Measurements from ENCODE around the gene GSTO2. TPM values are rescaled to one million over a fixed set of nuclear protein-coding genes. Genes with fewer than 3 reads are reported as not detected.

Gene GSTO2
- total RNA-seq, 2 experiments from 2014 or later, result 2.3 to 2.6 TPM

DNA sequence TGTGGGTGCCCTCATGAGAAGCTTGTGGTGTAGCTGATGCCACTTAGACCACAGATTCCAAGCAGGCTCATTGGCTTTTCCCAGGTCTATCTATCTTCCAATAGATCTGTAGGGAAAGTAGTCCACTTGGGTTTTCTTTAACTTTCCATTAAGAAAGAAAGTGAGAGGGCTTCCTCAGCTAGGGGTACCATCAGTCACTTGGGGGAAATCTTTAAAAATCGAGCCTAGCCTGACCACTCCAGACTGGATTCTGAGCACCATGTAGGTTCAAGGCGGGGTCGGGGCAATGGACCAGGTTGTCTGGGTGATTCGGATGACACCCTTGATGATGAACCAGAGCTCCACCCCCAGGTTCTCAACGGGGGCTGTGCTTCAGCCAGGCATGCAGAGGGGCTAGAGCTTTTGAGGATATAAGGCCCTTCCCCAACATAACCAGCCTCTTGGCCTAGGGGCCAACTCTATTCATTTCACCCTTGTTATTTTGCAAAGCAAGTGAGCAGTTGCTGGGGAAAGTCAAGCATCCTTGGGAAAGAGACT, 42.3 kb downstream of the GSTO2 start:
- Mint-ChIP-seq H3K27ac (no peak overlapping the region), H3K36me3 (peaks cover 27% of the 10 kb centered on the region), H3K27me3 (no peaks in the 10 kb centered on the region), H3K4me3 (no peak overlapping the region), H3K4me1 (ENCODE audit: low read depth) (peaks cover 42% of the 10 kb centered on the region), H3K9me3 (no peaks in the 10 kb centered on the region)
- CTCF ChIA-PET, result interaction anchor here (1.5 to 13.2 kb wide), 4 partner anchors 7 to 42 kb away, joined by 4 to 186 read pairs (median 6); partner anchors contain the start of gene CFAP58
- POLR2A ChIA-PET, result no interaction called here
- DNase-seq, result no peak
- intact Hi-C loops (cut with micrococcal nuclease), result no loop called here

DNA sequence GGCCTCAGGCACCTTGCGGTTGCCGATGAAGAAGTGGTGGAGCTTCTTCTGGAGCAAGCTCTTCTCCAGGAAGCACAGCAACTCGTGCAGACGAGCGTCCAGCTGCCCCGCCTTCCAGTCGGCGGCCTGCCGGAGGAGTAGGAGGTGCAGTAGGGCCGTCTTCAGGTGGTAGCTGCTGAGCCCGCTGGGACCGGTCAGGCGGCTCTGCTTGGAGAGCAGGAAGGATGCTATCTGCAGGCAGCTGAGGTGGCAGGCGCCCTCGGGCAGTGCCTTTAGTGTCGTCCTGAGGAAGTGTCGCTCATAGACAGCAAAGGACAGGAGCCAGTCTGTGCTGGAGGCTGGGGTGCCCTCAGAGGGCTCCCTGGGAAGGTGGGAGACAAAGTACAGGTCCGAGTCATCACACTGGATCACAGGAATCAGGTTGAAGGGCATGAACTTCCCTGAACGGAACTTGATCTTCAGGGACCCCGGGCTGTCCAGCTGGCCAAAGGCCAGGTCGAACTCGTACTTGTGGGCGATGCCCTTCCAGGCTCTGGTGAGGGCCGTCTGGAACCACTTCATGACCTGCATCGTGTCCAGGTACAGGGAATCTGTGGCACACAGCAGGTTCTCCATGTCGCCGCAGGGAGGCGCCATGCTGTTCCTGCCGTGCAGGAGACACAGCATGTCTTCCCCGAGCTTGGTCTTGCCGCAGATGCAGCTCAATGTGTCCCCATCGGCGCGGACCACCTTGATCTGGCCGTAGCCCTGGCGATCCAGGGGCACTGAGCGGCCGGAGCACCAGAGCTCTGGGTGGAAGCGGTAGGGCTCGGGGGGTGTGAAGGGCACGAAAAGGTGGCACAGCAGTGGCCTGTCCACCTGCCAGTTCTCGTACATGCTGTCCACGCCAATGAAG, 45.9 kb downstream of the GSTO2 start:
- H3K4me1 Mint-ChIP-seq (ENCODE audit: low read depth), result peaks cover 28% of the 10 kb centered on the region
- H3K4me3 Mint-ChIP-seq, result no peak overlapping the region
- H3K27me3 Mint-ChIP-seq, result no peaks in the 10 kb centered on the region
- H3K27ac Mint-ChIP-seq, result no peak overlapping the region
- intact Hi-C loops (cut with micrococcal nuclease), result no loop called here
- ChIA-PET CTCF (interaction anchor here (0.6 to 13.2 kb wide), 4 partner anchors 9 to 39 kb away, joined by 3 to 186 read pairs (median 8); partner anchors contain the start of gene CFAP58), POLR2A (interaction anchor here (1.3 kb wide), 1 partner anchor 23 kb away, joined by 3 read pairs; the partner anchor contains the start of gene ITPRIP)
- no peaks in the 10 kb centered on the region for H3K9me3 Mint-ChIP-seq
- DNase-seq, result no peak
- peaks cover 30% of the 10 kb centered on the region for H3K36me3 Mint-ChIP-seq

GRCh38 chr10:104315486-104315921, 46.5 kb downstream of the GSTO2 start:
- DNase-seq, result no peak
- Mint-ChIP-seq H3K36me3 (peaks cover 30% of the 10 kb centered on the region), H3K27ac (no peak overlapping the region), H3K4me3 (no peak overlapping the region), H3K9me3 (no peaks in the 10 kb centered on the region), H3K4me1 (ENCODE audit: low read depth) (peaks cover 27% of the 10 kb centered on the region), H3K27me3 (no peaks in the 10 kb centered on the region)
- intact Hi-C loops (cut with micrococcal nuclease), result no loop called here
- CTCF ChIA-PET, result interaction anchor here (0.9 to 2.5 kb wide), 3 partner anchors 10 to 41 kb away, joined by 4 to 12 read pairs (median 4); no protein-coding TSS in a partner anchor
- POLR2A ChIA-PET, result no interaction called here

- ChIA-PET POLR2A (no interaction called here), CTCF (interaction anchor here (0.9 to 1.0 kb wide), 3 partner anchors 25 to 42 kb away, joined by 3 to 4 read pairs (median 4); no protein-coding TSS in a partner anchor)
- Mint-ChIP-seq H3K27ac (no peak overlapping the region), H3K36me3 (peaks cover 24% of the 10 kb centered on the region), H3K4me1 (ENCODE audit: low read depth) (peaks cover 34% of the 10 kb centered on the region), H3K27me3 (no peaks in the 10 kb centered on the region), H3K9me3 (no peaks in the 10 kb centered on the region), H3K4me3 (no peak overlapping the region)
- DNase-seq, result no peak
- intact Hi-C loops (cut with micrococcal nuclease), result no loop called here
These were observed 47.5 kb downstream of the GSTO2 start for GRCh38 chr10:104316321-104317099.

GRCh38 chr10:104317269-104317710, 48.3 kb downstream of the GSTO2 start:
- H3K36me3 Mint-ChIP-seq, result peaks cover 21% of the 10 kb centered on the region
- H3K4me1 Mint-ChIP-seq (ENCODE audit: low read depth), result peaks cover 39% of the 10 kb centered on the region
- CTCF ChIA-PET, result no interaction called here
- no peaks in the 10 kb centered on the region for H3K9me3 Mint-ChIP-seq
- intact Hi-C loops (cut with micrococcal nuclease), result no loop called here
- no peak overlapping the region for H3K4me3 Mint-ChIP-seq
- DNase-seq, result no peak
- no peaks in the 10 kb centered on the region for H3K27me3 Mint-ChIP-seq
- no peak overlapping the region for H3K27ac Mint-ChIP-seq
- POLR2A ChIA-PET, result no interaction called here

DNA sequence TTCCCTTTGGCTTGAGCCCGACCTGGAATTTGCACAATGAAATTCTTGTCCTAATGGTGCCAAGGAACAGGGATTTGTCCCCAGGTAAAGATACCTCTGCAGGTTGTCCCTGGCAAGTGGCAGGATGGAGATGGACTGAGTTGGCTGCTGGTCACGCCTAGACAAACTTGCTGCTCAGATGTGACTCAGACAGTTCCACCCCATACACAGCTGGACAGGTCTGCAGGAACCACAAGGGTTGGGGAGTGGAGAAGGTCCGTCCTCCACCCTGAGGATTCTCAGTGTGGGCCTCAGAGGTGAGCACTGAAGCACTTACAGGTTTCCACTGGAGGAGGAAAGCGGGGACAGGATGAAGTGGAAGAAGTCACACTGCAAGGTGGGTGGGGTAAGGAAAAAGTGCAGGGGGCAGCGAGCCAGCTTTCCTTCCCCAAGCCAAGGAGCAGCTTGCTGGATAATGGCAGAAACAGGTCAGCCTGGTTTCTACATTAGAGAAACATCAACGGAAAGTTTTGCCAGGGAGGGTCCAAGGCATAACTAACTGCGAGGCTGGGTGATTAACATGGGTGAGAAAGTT, 48.8 kb downstream of the GSTO2 start:
- no peak overlapping the region for H3K27ac Mint-ChIP-seq
- ChIA-PET CTCF (interaction anchor here (1.1 kb wide), 1 partner anchor 27 kb away, joined by 3 read pairs; no protein-coding TSS in a partner anchor), POLR2A (no interaction called here)
- H3K4me3 Mint-ChIP-seq, result no peak overlapping the region
- H3K27me3 Mint-ChIP-seq, result no peaks in the 10 kb centered on the region
- DNase-seq, result no peak
- H3K36me3 Mint-ChIP-seq, result peaks cover 17% of the 10 kb centered on the region
- intact Hi-C loops (cut with micrococcal nuclease), result no loop called here
- peaks cover 40% of the 10 kb centered on the region for H3K4me1 Mint-ChIP-seq (ENCODE audit: low read depth)
- no peaks in the 10 kb centered on the region for H3K9me3 Mint-ChIP-seq

GRCh38 chr10:104318326-104318725, 49.3 kb downstream of the GSTO2 start:
- CTCF ChIA-PET, result interaction anchor here (1.1 kb wide), 2 partner anchors 12 to 27 kb away, joined by 3 to 5 read pairs; no protein-coding TSS in a partner anchor
- Mint-ChIP-seq H3K4me3 (no peak overlapping the region), H3K4me1 (ENCODE audit: low read depth) (peaks cover 45% of the 10 kb centered on the region)

DNA sequence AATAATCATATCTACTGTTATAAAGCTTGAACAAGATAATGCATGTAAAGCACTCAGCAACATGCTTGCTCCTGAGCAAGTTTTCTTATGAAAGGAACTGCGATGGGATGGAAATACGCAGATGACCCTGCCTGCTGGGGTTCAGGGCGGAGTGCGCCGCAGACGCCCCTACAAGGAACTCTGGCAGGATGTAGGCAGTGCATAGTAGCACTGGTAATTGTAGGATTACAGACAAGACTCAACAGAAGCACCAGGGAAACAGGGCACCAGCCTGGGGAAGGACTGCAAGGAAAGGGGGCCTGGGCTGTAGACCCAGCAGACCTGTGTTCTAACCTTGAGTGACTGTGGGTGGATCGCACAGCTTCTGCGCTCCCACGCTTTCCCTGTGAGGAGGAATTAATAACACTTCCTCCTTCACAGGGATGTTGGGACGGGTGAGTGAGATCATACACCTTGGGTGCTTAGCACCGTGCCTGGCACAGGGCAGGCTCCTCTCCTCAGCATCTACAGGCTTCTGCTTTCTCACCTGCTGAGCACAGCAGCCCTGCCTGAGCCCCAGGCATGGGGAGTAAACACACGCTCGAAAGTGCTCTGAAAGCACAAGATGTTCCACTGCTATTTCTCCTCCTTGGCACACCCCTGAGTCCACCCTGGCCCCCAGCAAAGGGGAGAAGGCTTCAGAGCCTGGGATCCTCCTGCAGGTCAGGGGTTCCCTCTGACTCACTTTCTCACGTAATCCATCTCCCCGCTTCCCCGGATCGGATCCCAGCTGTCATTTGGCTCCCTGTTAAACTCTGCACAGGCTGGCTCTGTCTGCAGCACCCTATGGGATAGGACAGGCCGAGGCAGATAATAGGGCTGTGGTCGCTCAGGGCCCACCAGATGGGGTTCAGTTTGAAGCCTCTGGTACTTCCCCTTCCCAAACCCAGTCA, 50.1 kb downstream of the GSTO2 start:
- no peak for DNase-seq
- H3K36me3 Mint-ChIP-seq, result peaks cover 9% of the 10 kb centered on the region
- no peaks in the 10 kb centered on the region for H3K9me3 Mint-ChIP-seq
- ChIA-PET POLR2A (no interaction called here), CTCF (interaction anchor here (1.1 kb wide), 2 partner anchors 13 to 28 kb away, joined by 3 to 5 read pairs; no protein-coding TSS in a partner anchor)
- no peaks in the 10 kb centered on the region for H3K27me3 Mint-ChIP-seq
- no peak overlapping the region for H3K4me3 Mint-ChIP-seq
- peaks cover 53% of the 10 kb centered on the region for H3K4me1 Mint-ChIP-seq (ENCODE audit: low read depth)
- intact Hi-C loops (cut with micrococcal nuclease), result no loop called here
- no peak overlapping the region for H3K27ac Mint-ChIP-seq

More at GRCh38 chr10:104318326-104318725, 49.3 kb downstream of the GSTO2 start:
- H3K27ac Mint-ChIP-seq, result no peak overlapping the region
- H3K27me3 Mint-ChIP-seq, result no peaks in the 10 kb centered on the region
- H3K36me3 Mint-ChIP-seq, result peaks cover 12% of the 10 kb centered on the region
- POLR2A ChIA-PET, result no interaction called here
- H3K9me3 Mint-ChIP-seq, result no peaks in the 10 kb centered on the region
- no peak for DNase-seq
- intact Hi-C loops (cut with micrococcal nuclease), result no loop called here

DNA sequence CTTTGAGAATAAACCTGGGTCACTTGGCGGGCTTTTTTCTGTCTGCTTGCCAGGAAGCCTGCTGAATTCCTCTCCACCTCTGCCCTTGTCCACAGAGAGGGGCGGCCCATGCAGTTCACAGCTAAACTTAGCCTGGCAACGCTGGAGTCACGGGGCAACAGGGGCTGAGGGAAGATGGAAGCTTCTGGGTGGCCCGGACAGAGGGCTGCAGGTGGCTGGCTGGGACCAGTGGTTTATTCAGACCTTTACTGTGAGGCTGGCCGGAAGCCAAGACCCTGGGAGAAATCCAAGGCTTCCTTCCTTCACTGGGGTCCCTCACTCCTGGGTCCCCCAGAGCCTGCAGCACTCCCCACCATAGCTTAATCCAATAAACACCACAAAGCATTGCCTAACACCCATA, 52.2 kb downstream of the GSTO2 start:
- Mint-ChIP-seq H3K4me3 (no peak overlapping the region), H3K9me3 (no peaks in the 10 kb centered on the region), H3K4me1 (ENCODE audit: low read depth) (peaks cover 73% of the 10 kb centered on the region), H3K27me3 (no peaks in the 10 kb centered on the region), H3K27ac (no peak overlapping the region), H3K36me3 (peaks cover 12% of the 10 kb centered on the region)
- DNase-seq, result no peak
- POLR2A ChIA-PET, result interaction anchor here (0.8 to 1.4 kb wide), 6 partner anchors 8 to 32 kb away, joined by 3 to 5 read pairs (median 3); partner anchors contain the start of gene CFAP58
- CTCF ChIA-PET, result interaction anchor here (1.2 to 4.0 kb wide), 8 partner anchors 9 to 47 kb away, joined by 4 to 39 read pairs (median 7); partner anchors contain the start of genes CFAP58 and ITPRIP
- intact Hi-C loops (cut with micrococcal nuclease), result no loop called here

GRCh38 chr10:104321725-104322415, 52.9 kb downstream of the GSTO2 start:
- CTCF ChIA-PET, result interaction anchor here (1.2 to 4.0 kb wide), 8 partner anchors 9 to 48 kb away, joined by 4 to 39 read pairs (median 7); partner anchors contain the start of genes CFAP58 and ITPRIP
- intact Hi-C loops (cut with micrococcal nuclease), result no loop called here
- peak overlapping the region; percentile 80 for H3K27ac Mint-ChIP-seq
- DNase-seq, result no peak
- POLR2A ChIA-PET, result interaction anchor here (0.8 to 1.4 kb wide), 8 partner anchors 9 to 31 kb away, joined by 3 to 5 read pairs (median 3); partner anchors contain the start of gene CFAP58
- H3K27me3 Mint-ChIP-seq, result no peaks in the 10 kb centered on the region
- no peak overlapping the region for H3K4me3 Mint-ChIP-seq
- H3K9me3 Mint-ChIP-seq, result no peaks in the 10 kb centered on the region
- peaks cover 79% of the 10 kb centered on the region for H3K4me1 Mint-ChIP-seq (ENCODE audit: low read depth)
- H3K36me3 Mint-ChIP-seq, result peaks cover 13% of the 10 kb centered on the region
